Left colon (tissue), 2 donors: ENCODE data around the gene CREBL2. TPM values are rescaled to one million over a fixed set of nuclear protein-coding genes. Genes with fewer than 3 reads are reported as not detected.
"Not testable (repeated sequence)": the region's sequence is repeated elsewhere in the genome, so short reads cannot be mapped to it uniquely, and the experiment has no call there.

Experiments
- ATAC-seq: fragments of 200-7000 bp; cut with Tn5 transposase; one replicate; pipeline ENCODE4 v1.9.1; 2020; ENCODE audit warnings: mild to moderate bottlenecking, moderate library complexity
- DNase-seq, 2 donors: peaks; one replicate each; pipeline ENCODE4 v3.0.0-alpha.2; 2020
- intact Hi-C, 2 donors: fragments of 100-400 bp; cut with DNase I in 1 of 2; cut with micrococcal nuclease in 1 of 2; formaldehyde crosslinking; loops; one replicate each; pipeline versions ENCODE4 v1.11.2 to v1.14.0; 2022; cut with DNase I, micrococcal nuclease
- total RNA-seq, 2 donors: library from RNA; stranded (reverse); fragmentation: NEBNext Ultra II Directional; extraction: Animal tissue kit (Norgen Biotek cat#: 25700); gene quantifications; one replicate each; pipeline ENCODE4 v1.2.1, GENCODE V29; 2021
- donor health status: DM: no; HTN: no; CAD: no.
- donor health status: DM: yes; HTN: yes; CAD: no.

CREBL2 gene
- total RNA-seq, 2 donors from 2014 or later = 25.6 to 28.1 TPM

DNA sequence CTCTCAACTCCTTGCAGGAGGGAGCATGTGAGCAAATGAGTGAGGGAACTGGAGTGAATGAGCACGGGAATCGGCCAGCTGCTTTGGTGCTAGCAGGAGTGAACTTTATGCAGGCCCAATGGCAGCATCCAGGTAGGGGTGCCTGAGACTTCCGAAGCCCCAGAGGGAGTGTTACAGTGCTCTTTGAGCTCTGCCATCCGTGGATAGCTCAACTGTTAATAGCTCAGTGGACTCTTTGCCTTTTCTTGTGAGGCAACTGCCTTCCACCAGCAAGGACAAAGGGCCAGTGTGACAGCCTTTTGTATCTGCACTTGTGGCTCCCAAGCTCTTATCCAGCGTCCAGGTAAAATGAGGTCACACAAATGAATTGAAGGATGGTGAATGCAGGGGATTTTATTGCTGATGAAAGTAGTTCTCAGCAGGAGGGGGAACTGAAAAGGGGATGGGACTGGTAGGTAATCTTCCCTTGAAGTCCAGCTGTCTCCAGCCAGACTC is 12.9 kb downstream of the CREBL2 start:
- intact Hi-C loops = no loop called here
- no peak for ATAC-seq

DNA sequence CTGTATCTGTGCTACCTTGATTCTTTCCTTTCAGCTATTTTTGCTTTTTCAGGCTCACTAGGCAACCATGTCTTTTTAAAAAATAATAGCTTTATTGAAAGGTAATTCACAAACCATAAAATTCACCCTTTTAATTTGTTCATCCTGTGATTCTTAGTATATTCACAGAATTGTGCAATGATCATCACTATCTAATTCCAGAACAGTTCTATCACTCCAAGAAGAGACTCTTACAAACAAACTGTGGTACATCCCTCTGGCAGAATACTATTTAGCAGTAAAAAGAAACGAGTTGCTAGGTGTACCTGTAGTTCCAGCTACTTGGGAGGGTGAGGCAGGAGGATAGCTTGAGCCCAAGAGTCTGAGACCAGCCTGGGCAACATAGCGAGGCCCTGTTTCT is 14.8 kb downstream of the CREBL2 start:
- DNase-seq (no peak), ATAC-seq (no peak)
- intact Hi-C loops = no loop called here

More for the DNA sequence above, 12.9 kb downstream of the CREBL2 start:
- no peak for DNase-seq

DNA sequence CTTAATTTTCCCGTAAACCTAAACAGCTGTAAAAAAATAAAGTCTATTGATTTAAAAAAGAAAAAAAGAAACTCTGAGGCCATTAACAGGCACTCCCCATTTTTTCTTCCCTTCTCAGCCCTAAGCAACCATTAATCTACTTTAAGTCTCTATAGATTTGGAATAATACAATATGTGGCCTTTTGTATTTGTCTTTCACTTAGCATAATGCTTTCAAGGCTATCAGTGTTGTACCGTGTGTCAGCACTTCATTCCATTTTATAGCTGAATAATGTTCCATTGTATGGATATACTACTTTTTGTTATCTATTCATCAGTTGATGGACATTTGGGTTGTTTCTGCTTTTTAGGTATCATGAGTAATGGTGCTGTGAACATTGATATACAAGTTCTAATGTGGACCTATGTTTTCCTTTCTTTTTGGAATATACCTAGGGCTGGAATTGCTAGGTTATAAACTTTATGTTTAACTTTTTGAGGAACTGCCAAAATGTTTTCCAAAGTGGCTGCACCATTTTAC is 15.7 kb downstream of the CREBL2 start:
- intact Hi-C loops = no loop called here
- ATAC-seq (no peak), DNase-seq (no peak)

DNA sequence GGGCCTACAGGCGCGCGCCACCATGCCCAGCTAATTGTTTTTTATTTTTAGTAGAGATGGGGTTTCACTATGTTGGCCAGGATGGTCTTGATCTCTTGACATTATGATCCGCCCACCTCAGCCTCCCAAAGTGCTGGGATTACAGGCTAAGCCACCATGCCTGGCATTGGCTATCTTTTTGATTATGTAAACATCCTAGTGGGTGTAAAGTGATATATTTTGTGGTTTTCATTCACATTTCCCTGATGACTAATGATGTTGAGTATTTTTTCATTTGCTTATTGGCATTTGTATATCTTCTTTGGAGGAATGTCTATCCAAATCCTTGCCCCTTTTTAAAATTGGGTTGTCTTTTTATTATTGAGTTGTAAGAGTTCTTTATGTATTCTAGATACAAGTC is 16.3 kb downstream of the CREBL2 start:
- ATAC-seq (no peak), DNase-seq (no peak)
- intact Hi-C loops = no loop called here

DNA sequence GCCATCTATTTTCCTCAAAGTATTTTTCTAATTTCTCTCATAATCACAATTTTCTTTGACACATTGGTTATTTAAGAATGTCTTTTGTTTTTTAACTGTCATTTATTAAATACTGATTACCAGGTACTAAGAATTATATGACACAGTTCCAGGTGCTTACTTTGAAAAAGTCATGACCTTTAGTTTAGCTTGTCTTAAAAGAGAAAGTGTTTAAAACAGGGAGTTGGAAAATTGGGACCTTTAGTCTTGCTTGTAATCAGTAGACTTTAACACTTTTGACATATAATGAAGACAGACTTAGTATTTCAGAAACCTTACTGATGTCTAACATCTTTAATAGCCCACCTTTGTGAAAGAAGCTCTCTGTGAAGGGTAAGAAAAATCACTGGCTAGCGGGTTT is 19.2 kb downstream of the CREBL2 start:
- DNase-seq (no peak), ATAC-seq (no peak)
- intact Hi-C loops = no loop called here

DNA sequence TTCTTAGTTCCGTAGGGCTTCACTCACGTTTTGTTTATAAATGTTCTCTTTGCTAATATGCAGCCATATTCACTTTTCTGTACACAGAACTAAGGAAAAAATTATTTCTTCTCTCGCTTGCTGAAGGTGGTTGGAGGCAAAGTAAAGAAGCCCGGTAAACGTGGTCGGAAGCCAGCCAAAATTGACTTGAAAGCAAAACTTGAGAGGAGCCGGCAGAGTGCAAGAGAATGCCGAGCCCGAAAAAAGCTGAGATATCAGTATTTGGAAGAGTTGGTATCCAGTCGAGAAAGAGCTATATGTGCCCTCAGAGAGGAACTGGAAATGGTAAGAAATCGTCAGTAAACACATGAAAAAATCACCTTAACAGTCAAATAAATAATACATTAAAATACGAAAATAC is 24.0 kb downstream of the CREBL2 start:
- no peak for DNase-seq
- intact Hi-C loops = no loop called here
- no peak for ATAC-seq

DNA sequence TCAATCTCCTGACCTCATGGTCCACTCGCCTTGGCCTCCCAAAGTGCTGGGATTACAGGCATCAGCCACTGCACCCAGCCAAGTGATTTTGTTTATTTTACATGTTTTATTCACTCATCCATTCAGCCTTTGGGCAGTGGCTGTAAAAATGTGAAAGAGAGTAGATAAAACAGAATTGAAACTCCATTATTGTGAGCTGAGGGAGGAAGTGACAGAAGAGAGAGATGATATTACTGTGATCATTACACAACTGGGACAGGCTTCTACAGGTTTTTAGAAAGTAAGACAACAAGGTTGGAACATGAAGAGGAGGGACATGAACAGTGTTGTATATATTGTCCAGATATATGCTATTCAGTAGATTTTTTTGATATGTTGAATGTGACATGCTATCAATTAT is 25.0 kb downstream of the CREBL2 start:
- ATAC-seq = no peak
- DNase-seq = no peak
- intact Hi-C loops = no loop called here

DNA sequence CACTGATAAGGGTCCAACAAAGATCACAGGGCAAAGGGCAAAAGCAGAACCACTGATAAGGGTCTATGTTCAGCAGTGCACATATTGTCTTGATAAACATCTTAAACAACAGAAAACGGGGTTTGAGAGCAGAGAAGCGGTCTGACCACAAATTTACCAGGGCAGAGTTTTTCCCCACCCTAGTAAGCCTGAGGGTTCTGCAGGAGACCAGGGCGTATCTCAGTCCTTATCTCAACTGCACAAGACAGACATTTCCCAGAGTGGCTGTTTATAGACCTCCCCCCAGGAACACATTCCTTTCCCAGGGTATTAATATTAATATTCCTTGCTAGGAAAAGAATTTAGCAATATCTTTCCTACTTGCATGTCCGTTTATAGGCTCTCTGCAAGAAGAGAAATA is 28.3 kb downstream of the CREBL2 start:
- ATAC-seq, DNase-seq, intact Hi-C loops: not testable (repeated sequence)

DNA sequence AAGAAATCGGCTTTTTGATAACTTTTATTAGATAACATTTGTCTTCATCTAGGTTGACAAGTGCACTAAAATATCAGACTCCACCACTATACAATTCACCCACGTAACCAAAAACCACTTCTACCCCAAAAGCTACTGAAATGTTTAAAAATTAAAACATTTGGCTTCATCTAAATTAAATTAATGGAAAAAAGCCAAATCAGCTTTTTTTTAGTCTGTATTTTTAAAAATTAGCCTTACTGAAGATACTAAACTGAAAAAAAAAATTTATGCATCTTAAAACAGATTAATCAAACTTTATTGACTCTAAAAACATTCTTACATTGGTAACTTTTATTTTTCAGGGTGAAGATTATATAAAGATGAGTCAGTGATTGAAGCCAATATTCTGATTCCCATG is 30.0 kb downstream of the CREBL2 start:
- intact Hi-C loops = no loop called here
- no peak for ATAC-seq
- no peak for DNase-seq

DNA sequence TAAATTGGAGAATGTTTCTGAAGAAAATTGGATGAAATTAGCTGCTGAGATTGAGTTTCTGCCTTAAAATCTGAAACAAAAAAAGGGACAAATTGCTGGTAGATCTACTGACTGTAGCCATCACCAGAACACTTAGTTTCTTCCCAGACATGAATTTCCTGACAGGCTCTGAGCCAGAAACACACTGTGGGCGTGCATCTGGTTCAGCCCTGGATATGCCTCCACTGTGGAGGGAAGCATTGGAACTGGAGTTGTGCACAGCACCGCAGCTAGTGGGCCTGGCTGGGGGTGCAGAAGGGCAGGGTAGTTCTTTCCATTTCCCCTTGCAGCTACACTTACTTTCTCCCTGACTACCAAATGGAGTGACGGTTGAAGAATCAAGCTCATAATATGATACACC is 31.2 kb downstream of the CREBL2 start:
- ATAC-seq (no peak), DNase-seq (no peak)
- intact Hi-C loops = no loop called here

DNA sequence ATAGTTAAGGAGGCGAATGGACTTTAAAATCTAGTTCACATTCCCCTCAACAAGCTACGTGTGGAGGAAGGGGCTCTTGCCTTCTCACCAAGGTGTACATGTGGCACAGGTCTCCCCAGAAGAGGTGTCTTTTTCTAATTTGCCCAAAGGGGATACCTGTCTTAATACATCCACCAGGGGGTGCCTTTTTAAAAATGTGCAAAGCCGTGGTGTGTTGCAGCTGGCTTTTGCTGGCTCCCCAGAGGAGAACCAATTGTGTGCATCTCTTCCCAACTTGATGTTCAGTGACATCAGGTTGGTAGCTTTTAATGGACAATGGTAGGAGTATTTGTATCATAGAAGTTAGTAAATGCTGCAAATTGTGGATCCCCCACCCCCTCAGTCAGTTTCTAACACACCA is 33.8 kb downstream of the CREBL2 start:
- DNase-seq = no peak
- ATAC-seq = peak; percentile 45
- intact Hi-C loops = no loop called here

DNA sequence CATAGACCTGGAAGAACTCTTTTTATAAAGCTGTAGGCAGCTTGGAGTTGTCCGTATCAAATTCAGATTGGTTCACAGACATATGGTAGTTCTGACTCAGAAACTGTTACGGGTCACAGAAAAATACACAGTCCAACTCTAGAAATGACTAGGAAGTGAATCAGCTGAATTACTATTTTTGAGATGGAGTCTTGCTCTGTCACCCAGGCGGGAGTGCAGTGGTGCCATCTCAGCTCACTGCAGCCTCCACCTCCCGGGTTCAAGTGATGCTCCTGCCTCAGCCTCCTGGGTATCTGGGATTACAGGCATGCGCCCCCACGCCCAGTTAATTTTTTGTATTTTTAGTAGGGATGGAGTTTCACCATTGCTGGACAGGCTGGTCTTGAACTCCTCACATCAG is 34.3 kb downstream of the CREBL2 start:
- DNase-seq, intact Hi-C loops, ATAC-seq: not testable (repeated sequence)

DNA sequence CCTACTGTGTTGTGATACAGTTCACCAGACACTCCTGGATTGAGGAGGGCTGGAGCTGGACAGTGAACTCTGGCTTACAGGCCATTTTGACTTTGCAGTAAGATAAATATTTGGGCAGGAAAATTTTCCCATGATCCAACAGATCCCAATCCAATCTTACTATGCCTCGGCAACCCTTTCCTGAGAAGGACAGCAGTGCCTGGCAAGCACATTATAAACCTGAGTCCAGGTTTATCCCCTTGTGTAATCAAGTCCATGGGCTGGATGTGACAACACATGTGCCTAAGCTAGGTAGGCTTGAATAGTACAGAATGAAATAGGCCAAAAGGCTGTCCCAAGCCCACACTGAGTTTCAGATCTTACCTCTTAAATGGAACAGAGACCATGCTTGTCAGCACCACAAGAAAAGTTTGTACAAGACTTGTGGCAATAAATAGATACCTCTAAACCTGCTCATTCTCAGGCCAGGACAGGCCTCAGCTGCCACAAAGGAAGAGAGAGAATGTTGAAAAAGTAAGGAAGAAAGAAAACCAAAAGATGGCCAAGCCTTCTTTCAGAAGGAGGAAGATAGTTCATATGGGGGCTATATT is 34.9 kb downstream of the CREBL2 start:
- DNase-seq (no peak), ATAC-seq (no peak)
- intact Hi-C loops = no loop called here

DNA sequence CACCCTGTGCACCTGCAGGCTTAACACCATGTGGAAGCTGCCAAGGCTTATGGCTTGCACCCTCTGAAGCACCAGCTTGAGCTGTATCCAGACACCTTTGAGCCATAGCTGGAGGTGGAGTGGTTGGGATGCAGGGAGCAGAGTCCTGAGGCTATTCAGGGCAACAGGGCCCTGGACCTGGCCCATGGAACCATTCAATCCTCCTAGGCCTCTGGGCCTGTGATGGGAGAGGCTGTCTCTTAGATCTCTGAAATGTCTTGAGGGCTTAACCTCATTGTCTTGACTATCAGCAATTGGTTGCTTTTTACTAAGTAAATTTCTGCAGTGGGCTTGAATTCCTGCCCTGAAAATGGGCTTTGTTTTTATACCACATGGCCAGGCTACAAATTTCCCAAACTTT is 36.6 kb downstream of the CREBL2 start:
- ATAC-seq = no peak
- intact Hi-C loops = no loop called here

DNA sequence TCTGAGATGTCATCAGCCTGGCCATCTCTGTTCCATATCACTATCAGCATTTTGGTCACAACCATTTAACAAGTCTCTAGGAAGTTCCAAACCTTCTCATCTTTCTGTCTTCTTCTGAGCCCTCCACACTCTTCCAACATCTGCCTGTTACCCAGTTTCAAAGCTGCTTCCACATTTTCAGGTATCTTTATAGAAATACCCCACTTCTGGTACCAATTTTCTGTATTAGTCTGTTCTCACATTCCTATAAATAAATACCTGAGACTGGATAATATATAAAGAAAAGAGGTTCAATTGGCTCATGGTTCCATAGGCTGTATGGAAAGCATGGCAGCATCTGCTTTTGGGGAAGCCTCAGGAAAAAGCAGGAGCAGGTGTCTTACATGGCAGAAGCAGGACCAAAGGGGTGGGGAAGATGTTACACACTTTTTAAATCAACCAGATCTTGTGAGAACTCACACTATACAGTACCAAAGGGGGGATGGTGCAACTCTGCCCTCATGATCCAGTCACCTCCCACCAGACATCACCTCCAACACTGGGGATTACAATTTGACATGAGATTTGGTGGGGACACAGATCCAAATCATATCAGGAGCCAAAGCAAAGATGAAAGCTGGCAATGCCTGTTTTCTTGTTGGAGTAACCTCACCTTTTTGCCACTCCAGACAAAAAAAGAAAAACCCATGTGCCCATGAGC is 37.4 kb downstream of the CREBL2 start:
- intact Hi-C loops = no loop called here
- no peak for DNase-seq
- no peak for ATAC-seq

More for the DNA sequence above, 36.6 kb downstream of the CREBL2 start:
- no peak for DNase-seq

DNA sequence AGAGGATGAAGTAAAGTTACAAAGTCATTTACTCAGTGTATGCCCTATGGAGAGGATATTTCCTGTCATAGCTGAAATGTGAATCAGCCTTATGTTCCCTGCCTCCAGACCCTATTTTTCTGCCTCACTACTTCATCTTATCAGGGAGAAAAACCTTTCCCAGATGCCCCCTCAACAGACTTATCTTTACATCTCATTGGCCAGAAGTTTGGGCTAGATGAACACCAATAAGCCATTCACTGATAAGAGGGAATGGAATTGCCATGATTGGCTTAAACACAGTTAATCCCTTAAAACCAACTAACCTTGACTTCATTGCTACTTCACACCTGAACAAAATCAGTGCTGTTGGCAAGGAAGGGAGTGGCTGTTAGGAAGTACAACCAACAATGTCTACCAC is 40.1 kb downstream of the CREBL2 start:
- intact Hi-C loops = no loop called here
- no peak for ATAC-seq

DNA sequence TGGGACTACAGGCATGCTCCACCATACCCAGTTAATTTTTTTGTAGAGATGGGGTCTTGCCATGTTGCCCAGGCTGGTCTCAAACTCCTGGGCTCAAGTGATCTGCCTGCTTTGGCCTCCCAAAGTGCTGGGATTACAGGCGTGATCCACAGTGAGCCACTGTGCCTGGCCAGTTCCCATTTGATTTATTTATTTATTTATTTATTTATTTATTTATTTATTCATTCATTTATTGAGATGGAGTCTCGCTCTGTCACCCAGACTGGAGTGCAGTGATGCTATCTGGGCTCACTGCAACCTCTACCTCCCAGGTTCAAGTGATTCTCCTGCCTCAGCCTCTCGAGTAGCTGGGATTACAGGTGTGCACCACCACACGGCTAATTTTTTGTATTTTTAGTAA is 41.0 kb downstream of the CREBL2 start:
- ATAC-seq, intact Hi-C loops, DNase-seq: not testable (repeated sequence)

More for the DNA sequence above, 40.1 kb downstream of the CREBL2 start:
- DNase-seq = no peak

DNA sequence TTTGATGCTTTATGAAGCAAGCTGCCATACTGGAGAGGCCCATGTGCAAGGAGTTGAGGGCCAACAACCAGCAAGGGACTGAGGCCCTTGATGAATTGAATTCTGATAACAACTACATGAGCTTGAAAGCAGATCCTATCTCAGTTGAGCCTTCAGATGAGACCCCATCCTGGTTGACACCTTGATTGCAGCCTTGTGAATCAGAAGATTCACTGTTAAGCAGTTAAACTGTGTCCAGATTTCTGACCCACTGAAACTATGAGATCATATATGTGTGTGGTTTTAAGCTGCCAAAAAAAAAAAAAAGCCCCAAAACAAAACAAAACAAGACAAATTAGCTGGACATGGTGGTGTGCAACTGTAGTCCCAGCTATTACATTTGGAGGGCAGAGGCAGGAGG is 42.2 kb downstream of the CREBL2 start:
- ATAC-seq = no peak
- intact Hi-C loops = no loop called here
- DNase-seq = no peak

DNA sequence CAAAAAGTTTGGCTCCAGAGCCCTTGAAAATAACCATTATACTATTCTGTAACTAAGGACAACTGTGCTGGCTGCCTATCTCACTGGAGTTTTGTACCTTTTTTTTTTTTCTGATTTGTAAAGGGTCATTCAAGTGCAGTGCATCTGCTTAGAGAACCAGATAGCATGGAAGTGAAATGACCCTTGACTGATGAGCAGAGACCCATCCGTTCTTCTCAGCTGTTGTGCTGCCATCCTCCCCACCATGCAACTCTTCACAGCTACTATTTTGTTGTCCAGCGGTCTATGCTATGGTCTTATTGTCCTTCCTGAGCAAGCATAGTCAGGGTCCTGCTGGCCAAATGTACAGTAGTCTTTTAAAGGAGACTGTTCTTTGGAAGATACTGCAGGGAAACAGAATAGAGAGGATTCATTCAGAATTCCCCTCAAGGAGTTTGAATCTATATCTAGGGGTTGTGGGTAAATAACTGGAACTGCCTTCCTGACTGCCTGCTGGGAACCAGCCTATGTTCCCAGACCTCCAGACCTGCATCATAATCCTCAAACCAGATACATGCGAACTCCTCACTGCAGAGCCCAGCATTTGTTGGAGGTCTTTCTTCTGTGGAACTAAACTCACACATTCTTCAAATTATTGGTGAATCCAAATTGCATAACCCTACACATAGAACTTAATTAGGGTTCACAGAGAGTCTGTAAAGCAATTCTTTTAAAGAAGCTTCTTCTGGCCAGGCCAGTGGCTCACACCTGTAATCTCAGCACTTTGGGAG is 43.2 kb downstream of the CREBL2 start:
- intact Hi-C loops = no loop called here
- ATAC-seq (no peak), DNase-seq (no peak)

DNA sequence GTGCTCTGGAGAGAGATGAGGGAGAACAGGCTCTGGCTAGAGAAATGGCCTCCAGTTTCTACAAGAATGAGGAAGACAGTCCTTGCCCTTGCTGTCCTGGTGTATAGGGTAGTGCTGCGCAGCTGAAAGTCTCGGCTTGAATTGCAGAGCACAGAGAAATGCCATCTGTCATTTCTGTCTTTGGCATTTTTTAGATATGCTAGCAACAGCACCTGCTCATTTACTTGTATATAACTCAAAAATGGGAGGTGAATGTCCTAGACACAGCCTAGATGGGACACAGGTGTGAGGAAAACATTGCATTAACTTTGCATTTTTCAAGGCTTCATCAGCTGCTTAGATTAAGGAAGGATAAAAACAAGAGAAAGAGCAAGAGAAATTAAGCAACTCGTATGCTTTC is 48.5 kb downstream of the CREBL2 start:
- ATAC-seq = no peak
- intact Hi-C loops = no loop called here
- no peak for DNase-seq
